ENCODE data around the gene DDB1. TPM values are rescaled to one million over a fixed set of nuclear protein-coding genes. Genes with fewer than 3 reads are reported as not detected.

DDB1 gene
- polyA plus RNA-seq, 3 donors: 54.1 to 97.2 (median 86.6) TPM

- Mint-ChIP-seq H3K4me1 (peaks cover 14% of the 10 kb centered on the region), H3K4me3 (no peak overlapping the region), H3K27ac (no peak overlapping the region), H3K27me3 (ENCODE audit: low read depth in 3 of 3) (no peaks in the 10 kb centered on the region), H3K36me3 (peaks cover 53 to 81% of the 10 kb centered on the region in 2 donors), H3K9me3 (peaks cover 0 to 3% (median 0%) of the 10 kb centered on the region in 7 donors)
- H3K4me3 ChIP-seq (replicated peaks in 1 of 3; ENCODE audit: low read depth in 2 of 3, low read length in 3 of 3): no peak overlapping the region
- peaks cover 15 to 16% of the 10 kb centered on the region in 2 donors for H3K4me1 ChIP-seq (ENCODE audit: control insufficient read depth in 1 of 2, insufficient read depth in 2 of 2, low read length in 2 of 2)
- no peak overlapping the region for H3K9ac ChIP-seq (ENCODE audit: insufficient read depth, low read length, poor library complexity, severe bottlenecking)
- no peak for TF ChIP-seq CTCF (IDR thresholded peaks at IDR 0.05)
- H3K79me2 ChIP-seq (ENCODE audit: insufficient read depth, low read length): peaks cover 28% of the 10 kb centered on the region
- 100% methylated on average over 1 of the region's 6 CpGs for WGBS (ENCODE audit: insufficient coverage)
- no peaks in the 10 kb centered on the region for H4K20me1 ChIP-seq (ENCODE audit: insufficient read depth, low read length)
- no peaks in the 10 kb centered on the region for H3K9me3 ChIP-seq (replicated peaks in 1 of 2; ENCODE audit: control insufficient read depth in 1 of 2, insufficient read depth in 1 of 2, low read length in 2 of 2)
- DNase-seq: no peak
- intact Hi-C loops (cut with micrococcal nuclease): no loop called here
- H3K27ac ChIP-seq (ENCODE audit: low read depth in 1 of 2, low read length in 2 of 2): peak overlapping the region in 1 of 2 donors; percentile 31
- H3K27me3 ChIP-seq (ENCODE audit: control insufficient read depth in 2 of 2, insufficient read depth in 2 of 2, low read length in 2 of 2): no peaks in the 10 kb centered on the region
- H2AFZ ChIP-seq (ENCODE audit: insufficient read depth, low read depth, low read length, poor library complexity, severe bottlenecking): no peak overlapping the region
- H3K36me3 ChIP-seq (replicated peaks in 1 of 2; ENCODE audit: control insufficient read depth in 1 of 2, insufficient read depth in 2 of 2, low read length in 2 of 2): peaks cover 61 to 85% of the 10 kb centered on the region in 2 donors
- no peak overlapping the region for H3K4me2 ChIP-seq (replicated peaks; ENCODE audit: extremely low read depth, low read length, poor library complexity, severe bottlenecking)
Measured at GRCh38 chr11:61367406-61367805, 34.5 kb upstream of the DDB1 start.

- Mint-ChIP-seq H3K9me3 (no peaks in the 10 kb centered on the region), H3K36me3 (peaks cover 40 to 53% of the 10 kb centered on the region in 2 donors), H3K27me3 (ENCODE audit: low read depth in 3 of 3) (no peaks in the 10 kb centered on the region), H3K4me3 (no peak overlapping the region), H3K4me1 (peaks cover 39% of the 10 kb centered on the region), H3K27ac (peak overlapping the region in 5 of 7 donors; percentile 40 to 100 (median 100))
- Histone ChIP-seq H3K9me3 (replicated peaks in 1 of 2; ENCODE audit: control insufficient read depth in 1 of 2, insufficient read depth in 1 of 2, low read length in 2 of 2) (no peaks in the 10 kb centered on the region), H3K36me3 (replicated peaks in 1 of 2; ENCODE audit: control insufficient read depth in 1 of 2, insufficient read depth in 2 of 2, low read length in 2 of 2) (peaks cover 47 to 58% of the 10 kb centered on the region in 2 donors), H3K9ac (ENCODE audit: insufficient read depth, low read length, poor library complexity, severe bottlenecking) (no peak overlapping the region), H3K4me2 (replicated peaks; ENCODE audit: extremely low read depth, low read length, poor library complexity, severe bottlenecking) (no peak overlapping the region), H3K4me3 (replicated peaks in 1 of 3; ENCODE audit: low read depth in 2 of 3, low read length in 3 of 3) (no peak overlapping the region), H3K27me3 (ENCODE audit: control insufficient read depth in 2 of 2, insufficient read depth in 2 of 2, low read length in 2 of 2) (no peaks in the 10 kb centered on the region), H2AFZ (ENCODE audit: insufficient read depth, low read depth, low read length, poor library complexity, severe bottlenecking) (no peak overlapping the region), H3K4me1 (ENCODE audit: control insufficient read depth in 1 of 2, insufficient read depth in 2 of 2, low read length in 2 of 2) (peaks cover 38 to 43% of the 10 kb centered on the region in 2 donors), H4K20me1 (ENCODE audit: insufficient read depth, low read length) (no peaks in the 10 kb centered on the region), H3K79me2 (ENCODE audit: insufficient read depth, low read length) (peaks cover 49% of the 10 kb centered on the region), H3K27ac (ENCODE audit: low read depth in 1 of 2, low read length in 2 of 2) (peak overlapping the region in 1 of 2 donors; percentile 97)
- WGBS (ENCODE audit: insufficient coverage): 100% methylated on average over 2 of the region's 5 CpGs
- intact Hi-C loops (cut with micrococcal nuclease): no loop called here
- TF ChIP-seq CTCF (IDR thresholded peaks at IDR 0.05): no peak
- no peak for DNase-seq
Measured at GRCh38 chr11:61364012-61364675, 31.2 kb upstream of the DDB1 start.

All from CD14-positive monocyte (primary cell).